NCI-H2029 (cell line): Measurements from ENCODE around the gene BLVRB.
"Not testable (repeated sequence)": the region's sequence is repeated elsewhere in the genome, so short reads cannot be mapped to it uniquely, and the experiment has no call there.

Experiments
- DNase-seq: peaks from one replicate; lab custom pipeline; 2025; lab: John Stamatoyannopoulos, UW

Gene BLVRB

GRCh38 chr19:40449506-40449905 is 16.0 kb downstream of the BLVRB start:
- DNase-seq, result no peak

DNA sequence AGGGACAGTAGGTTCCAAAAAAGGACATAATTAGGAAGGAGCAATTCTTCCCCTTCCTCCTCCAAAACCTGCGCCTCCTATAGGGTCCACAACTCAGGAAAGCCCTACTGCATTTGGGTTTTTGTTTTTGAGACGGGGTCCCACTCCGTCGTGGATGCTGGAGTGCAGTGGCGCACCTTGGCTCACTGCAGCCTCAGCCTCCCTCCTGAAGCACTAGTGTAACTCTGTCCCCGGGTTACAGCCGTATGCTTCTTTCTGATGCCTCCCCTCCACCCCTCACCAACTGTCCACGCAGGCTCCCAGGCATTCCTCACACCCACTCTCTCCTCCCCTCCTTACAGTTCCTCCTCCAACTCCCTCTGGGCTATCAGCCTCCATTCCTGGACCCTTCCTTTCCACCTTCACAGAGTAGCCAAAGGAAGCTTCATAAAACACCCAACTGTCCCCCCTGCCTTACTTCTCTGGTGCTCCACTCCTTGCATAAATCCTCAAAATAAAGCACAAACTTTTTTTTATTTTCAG is 19.2 kb downstream of the BLVRB start:
- no peak for DNase-seq

DNA sequence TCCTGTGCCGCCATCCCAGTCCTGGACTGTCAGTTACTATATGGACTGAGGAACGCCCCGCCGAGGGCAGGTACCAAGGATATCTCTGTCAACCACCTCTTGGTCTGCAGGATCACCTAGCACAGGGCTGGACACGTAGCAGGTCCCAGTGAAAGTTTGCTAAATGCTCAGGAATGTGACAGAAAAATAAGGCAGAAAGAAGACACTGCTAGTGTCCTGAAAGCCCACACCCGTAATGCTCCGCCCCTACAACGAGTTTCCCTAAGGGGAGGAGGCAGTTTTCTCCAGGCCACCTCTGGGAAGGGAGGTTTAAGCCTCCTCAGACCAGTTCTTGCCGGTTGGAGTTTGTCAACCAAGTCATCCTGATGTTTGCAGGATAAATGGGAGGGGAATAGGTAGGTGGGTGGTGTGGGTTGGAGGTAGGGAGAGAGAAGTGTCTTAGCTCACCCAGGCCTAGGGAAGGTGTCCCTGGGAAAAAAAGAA is 19.7 kb downstream of the BLVRB start:
- peak; percentile 42 for DNase-seq

DNA sequence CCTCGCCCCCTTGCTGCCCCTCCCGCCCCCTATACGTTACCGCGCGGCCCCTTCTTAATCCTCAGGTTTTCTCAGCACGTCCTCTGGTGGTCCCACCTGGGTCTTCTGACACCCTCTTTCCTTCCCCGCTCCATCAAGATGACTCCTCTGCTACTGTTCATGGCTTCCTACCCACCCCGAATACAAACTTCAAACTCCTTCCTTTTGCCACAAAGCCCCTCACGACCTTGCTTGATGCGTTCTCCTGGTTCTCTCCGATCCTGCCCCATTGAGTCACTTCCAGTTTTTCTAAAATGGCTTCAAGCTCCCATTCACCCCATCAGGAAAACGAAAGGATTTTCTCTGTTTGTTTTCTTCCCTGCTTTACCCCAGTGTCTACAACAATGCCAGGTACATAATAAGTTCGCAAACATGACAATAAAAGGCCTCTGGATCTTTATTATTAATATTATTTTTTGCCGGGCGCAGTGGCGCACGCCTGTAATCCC is 20.7 kb downstream of the BLVRB start:
- no peak for DNase-seq

GRCh38 chr19:40444000-40444824 is 21.3 kb downstream of the BLVRB start, which contains the start of gene SERTAD3:
Gene SERTAD3, minus strand, starts transcription at chr19:40444335. Its CDS starts 2,255 bp downstream, at chr19:40442080.
- peak; percentile 91 for DNase-seq

GRCh38 chr19:40443131-40443999 is 22.2 kb downstream of the BLVRB start:
- DNase-seq, result peak; percentile 99

GRCh38 chr19:40442328-40443130 is 23.0 kb downstream of the BLVRB start:
- DNase-seq, result no peak

DNA sequence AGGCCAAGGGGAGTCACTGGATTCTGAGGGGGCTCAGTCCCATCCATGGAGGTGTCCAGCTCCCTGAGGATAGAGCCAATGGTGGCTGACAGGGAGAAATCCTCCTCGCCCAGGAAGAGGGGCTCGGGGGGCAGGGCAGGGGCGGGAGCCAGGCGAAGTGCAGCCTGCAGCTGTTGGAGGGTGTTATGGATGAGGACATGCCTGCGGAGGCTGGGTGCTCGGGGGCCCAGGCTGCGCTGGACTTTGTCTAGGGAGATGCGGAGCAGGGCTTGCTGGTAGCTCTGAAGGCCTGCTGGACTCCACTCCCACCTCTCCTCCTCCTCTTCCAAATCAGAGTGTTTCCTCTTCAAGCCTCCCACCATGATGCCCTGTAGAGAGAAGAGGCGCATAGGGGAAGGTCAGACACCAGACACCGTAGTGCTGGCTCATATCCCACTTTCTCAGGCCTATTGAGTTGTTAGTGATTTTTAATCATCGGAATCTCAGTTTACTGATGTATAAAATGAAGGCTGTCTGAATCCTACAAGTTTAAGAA is 23.8 kb downstream of the BLVRB start:
- no peak for DNase-seq

DNA sequence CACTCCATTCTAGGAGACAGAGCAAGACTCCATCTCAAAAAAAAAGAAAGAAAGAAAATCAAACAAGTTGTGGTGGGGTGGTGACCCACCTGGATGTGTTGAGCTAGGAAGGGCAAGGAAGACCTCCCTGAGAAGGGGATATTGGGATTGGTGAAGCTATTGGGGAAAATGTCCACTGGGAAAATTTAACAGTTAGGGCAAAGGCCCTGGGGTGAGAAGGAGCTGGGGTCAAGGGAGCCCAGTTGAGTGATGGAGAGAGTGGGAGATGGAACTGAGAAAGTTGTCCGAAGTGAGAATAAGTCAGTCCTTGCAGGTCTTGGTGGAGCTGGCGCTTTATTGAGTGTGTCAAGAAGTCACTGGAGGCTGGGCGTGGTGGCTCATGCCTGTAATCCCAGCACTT is 27.3 kb downstream of the BLVRB start:
- no peak for DNase-seq

GRCh38 chr19:40433391-40434216 is 31.9 kb downstream of the BLVRB start:
- peak; percentile 82 for DNase-seq

GRCh38 chr19:40432760-40433159 is 32.8 kb downstream of the BLVRB start:
- not testable (repeated sequence) for DNase-seq

DNA sequence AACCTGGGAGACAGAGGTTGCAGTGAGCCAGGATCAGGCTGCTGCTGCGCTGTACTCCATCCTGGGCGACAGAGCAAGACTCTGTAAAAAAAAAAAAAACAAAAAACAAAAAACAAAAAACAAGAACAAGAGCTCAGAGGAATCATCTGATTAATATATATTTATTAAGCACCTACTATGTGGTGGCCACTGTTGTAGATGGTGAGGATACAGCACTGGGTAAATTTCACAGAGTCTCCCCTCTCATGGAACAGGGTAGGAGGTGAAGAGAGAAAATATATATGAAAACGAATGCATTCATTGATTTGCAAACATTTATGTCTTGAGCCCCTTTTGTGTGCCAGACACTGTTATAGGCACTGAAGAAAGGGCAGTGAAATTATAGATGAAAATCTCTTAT is 33.8 kb downstream of the BLVRB start:
- no peak for DNase-seq

DNA sequence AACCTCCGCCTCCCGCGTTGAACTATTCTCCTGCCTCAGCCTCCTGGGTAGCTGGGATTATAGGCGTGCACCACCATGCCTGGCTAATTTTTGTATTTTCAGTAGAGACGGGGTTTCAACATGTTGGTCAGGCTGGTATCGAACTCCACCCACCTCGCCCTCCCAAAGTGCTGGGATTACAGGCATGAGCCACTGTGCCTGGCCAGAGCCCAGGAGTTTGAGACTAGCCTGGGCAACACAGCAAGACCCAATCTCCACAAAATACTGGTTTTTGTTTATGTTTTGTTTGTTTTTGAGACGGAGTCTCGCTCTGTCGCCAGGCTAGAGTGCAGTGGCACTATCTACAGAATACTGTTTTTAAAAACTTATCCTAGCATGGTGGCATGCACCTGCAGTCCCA is 35.3 kb downstream of the BLVRB start:
- not testable (repeated sequence) for DNase-seq

DNA sequence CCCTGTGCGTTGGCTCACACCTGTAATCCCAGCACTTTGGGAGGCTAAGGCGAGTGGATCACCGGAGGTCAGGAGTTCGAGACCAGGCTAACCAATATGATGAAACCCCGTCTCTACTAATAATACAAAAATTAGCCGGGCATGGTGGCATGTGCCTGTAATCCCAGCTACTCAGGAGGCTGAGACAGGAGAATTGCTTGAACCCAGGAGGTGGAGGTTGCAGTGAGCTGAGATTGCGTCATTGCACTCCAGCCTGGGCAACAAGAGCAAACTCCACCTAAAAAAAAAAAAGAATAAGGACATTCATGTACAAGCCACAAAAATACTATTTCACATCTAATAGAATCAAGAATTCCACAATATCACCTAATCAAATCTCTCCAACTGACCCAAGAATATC is 37.3 kb downstream of the BLVRB start:
- not testable (repeated sequence) for DNase-seq

GRCh38 chr19:40425450-40426287 is 39.9 kb downstream of the BLVRB start, which contains the start of gene SERTAD1:
Gene SERTAD1, minus strand, starts transcription at chr19:40425992. Its CDS starts 2,446 bp downstream, at chr19:40423546.
- DNase-seq, result peak; percentile 99

DNA sequence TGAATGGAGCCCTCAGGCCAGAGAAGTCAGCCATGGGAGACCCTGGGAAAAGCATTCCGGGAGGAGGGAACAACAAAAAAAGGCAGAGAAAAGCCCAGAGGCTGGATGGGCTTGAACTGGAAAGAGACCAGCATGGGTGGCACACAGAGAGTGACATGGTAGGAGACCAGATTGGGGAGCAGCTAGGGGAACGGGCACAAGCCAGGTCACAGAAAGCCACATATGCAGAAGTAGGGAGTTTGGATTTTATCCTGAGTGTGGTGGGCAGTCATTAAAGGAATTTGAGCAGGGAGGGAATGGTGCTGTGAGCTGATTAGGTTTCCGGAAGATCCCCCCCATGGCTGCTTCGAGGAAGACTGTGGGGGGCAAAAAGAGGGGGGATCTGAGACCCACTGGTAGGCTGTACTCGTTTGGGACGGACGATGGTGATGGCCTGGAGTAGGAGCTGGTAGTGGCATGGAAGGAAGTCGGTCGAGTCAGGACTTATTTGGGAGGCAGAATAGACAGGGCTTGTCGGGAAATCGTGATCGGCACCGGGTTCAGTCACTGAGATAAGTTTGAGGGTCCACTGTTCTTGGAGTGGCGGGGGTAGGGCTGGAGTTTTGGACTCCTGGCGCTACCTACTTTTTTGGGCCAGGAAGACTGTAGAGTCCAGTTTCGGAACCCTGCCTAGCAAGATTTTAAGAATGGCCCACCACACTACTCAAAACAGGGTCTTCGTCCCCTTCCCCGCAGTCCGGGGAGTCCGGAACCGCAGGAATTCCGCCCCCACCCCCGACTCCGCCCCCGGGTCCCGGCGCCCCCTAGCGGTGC is 40.7 kb downstream of the BLVRB start:
- no peak for DNase-seq

DNA sequence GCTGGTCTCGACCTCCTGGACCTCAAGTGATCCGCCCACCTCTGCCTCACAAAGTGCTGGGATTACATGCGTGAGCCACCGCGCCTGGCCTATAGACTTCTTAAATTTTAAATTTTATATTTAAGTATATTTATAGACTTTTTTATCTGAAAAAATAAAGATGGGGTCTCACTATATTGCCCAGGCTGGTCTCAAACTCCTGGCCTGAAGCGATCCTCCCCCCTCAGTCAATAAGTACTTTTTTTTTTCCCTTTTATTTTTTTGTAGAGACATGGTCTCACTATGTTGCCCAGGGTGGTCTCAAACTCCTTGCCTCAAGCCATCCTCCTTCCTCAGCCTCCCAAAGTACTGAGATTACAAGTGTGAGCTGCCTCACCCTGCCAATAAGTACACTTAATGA is 41.6 kb downstream of the BLVRB start:
- DNase-seq, result no peak
